HG03442 (cell line): Measurements from ENCODE around the gene OR4E2.
"Not testable (repeated sequence)": the region's sequence is repeated elsewhere in the genome, so short reads cannot be mapped to it uniquely, and the experiment has no call there.

Source experiments
- ATAC-seq: cut with Tn5 transposase; IDR thresholded peaks from one replicate; pipeline ENCODE4 v1.9.1; 2021; ENCODE audit warnings: mild to moderate bottlenecking, moderate library complexity; ENCODE audit not compliant: unreplicated experiment

OR4E2 gene

DNA sequence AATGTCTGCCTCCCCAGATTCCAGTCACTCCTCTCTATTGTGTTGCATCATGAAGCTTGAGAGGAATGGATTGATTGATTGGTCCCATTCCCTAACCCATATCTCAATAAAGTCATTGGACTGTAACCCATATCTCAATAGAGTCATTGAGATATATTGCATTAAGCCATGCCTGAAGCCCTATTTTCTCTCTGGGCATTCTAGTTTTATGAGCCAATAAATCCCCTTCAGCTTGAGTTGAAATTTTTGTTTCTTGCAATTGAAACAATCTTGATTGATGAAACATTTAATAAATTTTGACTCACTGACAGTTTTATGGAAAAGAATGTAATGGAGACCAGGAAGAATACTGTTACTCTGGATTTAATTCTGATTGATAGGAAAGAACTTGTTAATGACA lies 40.8 kb downstream of the OR4E2 start:
- ATAC-seq = no peak

DNA sequence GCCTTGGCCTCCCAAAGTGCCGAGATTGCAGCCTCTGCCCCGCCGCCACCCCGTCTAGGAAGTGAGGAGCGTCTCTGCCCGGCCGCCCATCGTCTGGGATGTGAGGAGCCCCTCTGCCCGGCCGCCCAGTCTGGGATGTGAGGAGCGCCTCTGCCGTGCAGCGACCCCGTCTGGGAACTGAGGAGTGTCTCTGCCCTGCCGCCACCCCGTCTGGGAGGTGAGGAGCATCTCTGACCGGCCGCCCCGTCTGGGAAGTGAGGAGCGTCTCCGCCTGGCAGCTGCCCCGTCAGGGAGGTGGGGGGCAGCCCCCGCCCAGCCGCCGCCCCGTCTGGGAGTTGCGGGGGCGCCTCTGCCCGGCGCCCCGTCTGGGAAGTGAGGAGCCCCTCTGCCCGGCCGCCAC lies 44.0 kb downstream of the OR4E2 start:
- ATAC-seq = not testable (repeated sequence)

DNA sequence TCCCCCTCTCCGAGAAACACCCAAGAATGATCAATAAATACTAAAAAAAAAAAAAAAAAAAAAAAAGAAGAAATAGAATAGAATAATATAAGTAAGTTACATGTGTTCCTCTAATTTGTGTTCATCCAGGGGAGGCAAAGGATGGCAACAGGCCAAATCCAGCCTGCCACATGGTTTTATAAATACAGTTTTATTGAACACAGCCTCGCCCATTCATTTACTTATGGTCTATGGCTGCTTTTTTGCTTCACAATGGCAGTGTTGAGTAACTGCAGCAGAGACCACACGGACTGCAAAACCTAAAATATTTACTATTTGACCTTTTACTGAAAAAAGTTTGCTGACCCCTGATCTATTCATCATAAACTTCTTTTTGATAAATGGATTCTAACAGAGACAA lies 44.9 kb downstream of the OR4E2 start:
- not testable (repeated sequence) for ATAC-seq

DNA sequence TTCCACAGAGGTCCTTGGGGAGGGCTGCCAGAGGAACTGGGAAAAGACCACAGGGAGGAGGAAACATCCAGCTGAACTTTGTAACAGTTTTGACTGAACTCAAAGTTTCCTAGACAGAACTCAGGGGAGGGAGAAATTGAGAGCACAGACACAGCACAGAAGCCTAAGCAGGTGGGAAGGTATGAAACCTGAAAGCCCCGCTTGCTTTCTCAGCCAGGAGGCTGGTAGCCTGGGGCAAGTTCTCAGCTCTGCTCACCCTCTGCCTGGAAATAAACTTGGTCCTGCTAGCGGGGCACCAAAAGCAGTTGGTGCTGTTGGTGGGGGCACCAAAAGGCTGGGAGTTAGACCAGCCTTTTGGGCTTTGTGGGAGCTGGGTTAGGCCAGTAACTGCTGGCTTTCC lies 45.9 kb downstream of the OR4E2 start:
- no peak for ATAC-seq

DNA sequence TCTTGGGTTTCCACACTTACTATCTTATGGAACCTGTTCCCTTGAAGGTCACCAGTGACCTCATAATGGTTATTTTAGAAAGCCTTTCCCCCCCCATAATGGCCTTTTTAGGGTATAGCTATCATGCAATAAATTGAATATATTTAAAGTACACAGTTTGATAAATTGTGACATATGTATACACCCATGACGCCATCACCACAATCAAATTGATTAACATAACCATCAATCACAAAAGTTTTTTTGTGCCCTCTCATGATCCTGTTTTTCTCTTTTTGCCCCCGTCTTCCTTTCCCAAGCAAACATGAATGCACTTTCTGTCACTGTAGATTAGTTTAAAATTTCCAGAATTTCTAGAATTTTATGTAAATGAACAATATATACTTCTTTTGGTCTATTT lies 48.7 kb downstream of the OR4E2 start:
- ATAC-seq = no peak

DNA sequence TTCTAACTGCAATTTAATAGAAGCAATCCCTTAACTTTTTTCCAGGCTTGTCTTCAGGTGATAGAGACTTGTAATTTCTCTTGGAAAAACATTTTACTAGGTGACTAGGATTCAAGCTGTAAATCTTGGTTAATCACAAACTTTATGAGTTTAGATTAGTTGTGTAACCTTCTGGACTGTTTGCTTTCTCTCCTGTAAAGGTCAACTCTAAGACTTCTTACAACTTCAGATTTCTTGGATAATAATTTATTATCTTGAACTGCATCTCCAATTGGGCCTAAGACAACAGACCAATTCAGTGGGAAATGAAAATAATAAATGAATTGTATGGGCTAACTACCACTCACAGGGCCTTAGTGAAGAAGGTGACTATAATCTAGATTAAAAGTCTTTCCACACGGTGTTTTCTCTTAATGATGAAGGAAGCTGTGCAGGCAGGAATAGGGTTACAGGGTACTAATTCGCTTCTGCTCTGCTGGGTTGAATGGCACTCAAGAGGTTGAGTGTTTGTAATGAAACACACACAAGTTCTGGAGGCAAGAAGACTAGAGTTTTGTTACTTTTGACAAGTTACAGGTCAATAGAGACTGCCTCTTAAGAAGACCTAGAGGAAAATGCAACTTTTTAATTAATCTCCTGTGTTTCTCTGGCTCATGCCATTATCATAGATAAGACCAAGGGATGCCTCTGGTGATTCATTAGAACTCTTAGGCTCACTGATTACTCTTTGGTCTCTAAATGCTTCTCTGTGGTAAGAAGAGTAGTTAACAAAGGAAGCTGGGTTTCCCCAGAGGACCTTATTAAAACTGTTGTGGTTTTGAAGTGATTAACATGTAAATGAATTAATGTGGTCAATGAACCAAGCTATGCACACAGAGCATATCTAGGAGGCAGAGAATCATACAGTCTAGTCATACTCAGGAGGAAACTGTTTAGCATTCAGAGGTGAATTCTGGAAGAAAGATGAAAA lies 50.0 kb downstream of the OR4E2 start:
- ATAC-seq = no peak

DNA sequence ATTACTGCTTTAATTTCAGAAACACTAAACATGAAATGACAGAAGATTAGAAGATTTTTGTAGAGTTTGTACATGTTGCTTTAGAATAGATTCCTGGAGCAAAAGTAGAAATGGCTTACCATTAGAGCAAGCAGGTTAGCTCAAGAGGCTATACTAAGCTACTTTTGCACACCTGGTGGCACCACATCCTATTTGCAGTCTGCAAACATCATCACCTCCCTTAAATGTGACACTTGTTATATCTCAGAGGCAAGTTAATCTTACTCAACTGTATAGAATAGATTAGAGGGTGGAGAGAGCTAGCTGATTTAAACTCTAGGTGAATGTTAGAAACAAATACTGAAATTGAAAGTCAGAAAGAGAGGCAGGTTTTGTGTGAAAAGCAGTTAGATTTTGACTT lies 50.7 kb downstream of the OR4E2 start:
- ATAC-seq = no peak

DNA sequence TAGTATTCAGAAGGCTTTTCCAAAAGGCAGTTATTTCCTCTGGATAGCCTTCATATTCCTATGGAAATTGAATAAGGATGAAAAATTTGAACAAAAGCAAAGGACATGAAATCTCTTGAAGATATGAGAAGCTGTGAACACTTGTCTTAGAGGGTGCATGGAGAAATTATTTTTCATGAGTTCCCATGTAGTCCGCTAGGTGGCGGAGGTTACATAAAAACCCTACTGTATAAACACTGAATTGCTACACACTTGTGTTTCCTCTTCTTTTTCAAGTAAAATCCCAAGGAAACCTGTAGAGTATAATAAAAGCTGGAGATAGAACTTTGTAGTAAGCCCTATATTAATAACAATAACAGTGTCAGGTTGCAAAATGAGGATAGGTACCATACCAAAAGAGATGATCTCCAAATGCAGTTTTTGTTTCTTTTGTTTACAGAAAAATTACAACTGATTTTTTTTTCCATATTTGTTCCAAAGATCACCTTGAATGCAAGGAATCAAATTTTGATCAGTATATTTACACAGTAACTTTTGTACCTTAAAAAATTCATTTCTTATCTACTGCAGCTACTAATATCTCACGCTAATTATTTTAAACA lies 57.8 kb downstream of the OR4E2 start:
- ATAC-seq = peak; percentile 73

DNA sequence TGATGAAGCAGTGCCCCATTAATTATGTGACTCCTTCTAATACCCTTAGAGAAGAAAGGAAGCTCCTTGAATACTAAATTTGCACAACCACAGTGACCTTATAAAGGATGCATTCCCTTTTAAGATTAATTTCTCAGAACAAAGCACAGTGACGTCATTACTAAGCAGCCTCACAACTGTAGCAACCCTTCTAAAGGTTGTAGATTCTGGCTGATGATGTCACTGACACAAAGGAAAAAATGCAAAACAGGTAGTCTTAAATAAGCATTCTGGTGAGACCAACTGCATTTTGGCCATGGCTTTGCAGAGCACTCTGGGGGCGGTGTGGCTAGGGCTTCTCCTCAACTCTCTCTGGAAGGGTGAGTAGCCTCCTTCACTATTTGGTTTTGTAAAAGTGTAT lies 58.4 kb downstream of the OR4E2 start:
- ATAC-seq = no peak

DNA sequence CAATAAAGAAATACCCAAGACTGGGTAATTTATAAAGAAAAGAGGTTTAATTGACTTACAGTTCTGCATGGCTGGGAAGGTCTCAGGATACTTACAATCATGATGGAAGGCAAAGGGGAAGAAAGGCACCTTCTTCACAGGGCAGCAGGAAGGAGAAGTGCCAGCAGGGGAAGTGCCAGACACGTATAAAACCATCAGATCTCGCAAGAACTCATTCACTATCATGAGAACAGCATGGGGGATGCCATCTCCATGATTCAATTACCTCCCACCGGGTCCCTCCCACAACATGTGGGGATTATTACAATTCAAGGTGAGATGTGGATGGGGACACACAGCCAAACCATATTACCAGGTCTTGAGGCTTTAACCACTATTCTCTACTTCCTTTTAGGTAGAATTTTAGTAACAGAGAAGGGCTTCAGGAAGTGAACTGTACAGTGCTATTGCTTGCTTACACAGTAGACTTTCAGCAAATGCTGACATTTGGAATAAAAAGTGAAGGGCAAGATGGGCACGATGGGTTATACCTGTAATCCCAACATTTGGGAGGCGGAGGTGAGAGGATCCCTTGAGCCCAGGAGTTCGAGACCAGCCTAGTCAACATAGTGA lies 60.8 kb downstream of the OR4E2 start:
- no peak for ATAC-seq
